Measurements from ENCODE around the gene ANAPC1.
"Not testable (repeated sequence)": the region's sequence is repeated elsewhere in the genome, so short reads cannot be mapped to it uniquely, and the experiment has no call there.

- TF ChIP-seq CTCF (conservative IDR thresholded peaks at IDR 0.05 in 1 of 2, IDR thresholded peaks at IDR 0.05 in 1 of 2; ENCODE audit: extremely low read depth in 1 of 2, insufficient read depth in 1 of 2, low read depth in 1 of 2, low read length in 2 of 2); EZH2 (IDR thresholded peaks at IDR 0.05; ENCODE audit: borderline replicate concordance, low read length): not testable (repeated sequence)
Observed at GRCh38 chr2:111839625-111840282, 44.2 kb downstream of the ANAPC1 start.
